Mesothelial cell of epicardium (in vitro differentiated cells): ENCODE results near the gene ST14. TPM values are rescaled to one million over a fixed set of nuclear protein-coding genes. Genes with fewer than 3 reads are reported as not detected.

Experiments
- DNase-seq, 2 experiments: peaks; one replicate each; pipeline ENCODE4 v3.0.0; 2021; ENCODE audit warnings: low spot score in 2 of 2; ENCODE audit not compliant: unreplicated experiment in 2 of 2
- H3K27ac Mint-ChIP-seq: 2 replicates; pipeline ENCODE4 v1.8.0; 2021; ENCODE audit warnings: mixed read lengths
- H3K27me3 Mint-ChIP-seq: 2 replicates; pipeline ENCODE4 v1.8.0; 2021; ENCODE audit warnings: low read depth, mixed read lengths
- H3K36me3 Mint-ChIP-seq: 2 replicates; pipeline ENCODE4 v1.8.0; 2021; ENCODE audit warnings: mixed read lengths
- H3K4me1 Mint-ChIP-seq: 2 replicates; pipeline ENCODE4 v1.8.0; 2021; ENCODE audit warnings: mixed read lengths
- H3K4me3 Mint-ChIP-seq: 2 replicates; pipeline ENCODE4 v1.8.0; 2021; ENCODE audit warnings: mild to moderate bottlenecking, moderate library complexity, mixed read lengths
- H3K9me3 Mint-ChIP-seq: 2 replicates; pipeline ENCODE4 v1.8.0; 2021; ENCODE audit warnings: mixed read lengths
- CTCF ChIP-seq: fragments of 200-600 bp; sonication (generic); IDR thresholded peaks from one replicate; pipeline ENCODE4 v1.5.0; 2021; ENCODE audit warnings: antibody characterized with exemption; ENCODE audit not compliant: unreplicated experiment
- total RNA-seq: library from RNA; stranded (reverse); gene quantifications from 3 replicates; pipeline ENCODE4 v1.2.1, GENCODE V29; 2021

Gene ST14
- 39.6 to 42.0 TPM (median 40.8 TPM) in 3 replicates for total RNA-seq

GRCh38 chr11:130159657-130160497 is at the start of gene ST14:
Gene ST14, plus strand, starts transcription at chr11:130159782. Its CDS starts 198 bp downstream, at chr11:130159980.
- no peak for TF ChIP-seq CTCF
- Mint-ChIP-seq H3K27me3 (peaks cover 44% of the 10 kb centered on the region), H3K9me3 (no peaks in the 10 kb centered on the region), H3K4me3 (peak within 1 kb of the TSS; percentile 78), H3K27ac (peak within 1 kb of the TSS; percentile 84), H3K36me3 (no peaks in the 10 kb centered on the region), H3K4me1 (peaks cover 19% of the 10 kb centered on the region)
- peak in 1 of 2 experiments; percentile 54 for DNase-seq

GRCh38 chr11:130110339-130111108 is 49.1 kb upstream of the ST14 start:
- TF ChIP-seq CTCF = no peak
- H3K4me3 Mint-ChIP-seq = no peak overlapping the region
- DNase-seq = no peak
- H3K27ac Mint-ChIP-seq = no peak overlapping the region
- H3K36me3 Mint-ChIP-seq = peaks cover 32% of the 10 kb centered on the region
- H3K4me1 Mint-ChIP-seq = peaks cover 14% of the 10 kb centered on the region
- H3K27me3 Mint-ChIP-seq = peaks cover 2% of the 10 kb centered on the region
- peaks cover 5% of the 10 kb centered on the region for H3K9me3 Mint-ChIP-seq

- Mint-ChIP-seq H3K27ac (no peak overlapping the region), H3K27me3 (peaks cover 2% of the 10 kb centered on the region), H3K4me1 (peaks cover 18% of the 10 kb centered on the region)
Measured at GRCh38 chr11:130112071-130112830, 47.3 kb upstream of the ST14 start.

GRCh38 chr11:130114281-130114680 is 45.3 kb upstream of the ST14 start:
- Mint-ChIP-seq H3K27me3 (no peaks in the 10 kb centered on the region), H3K27ac (peak overlapping the region; percentile 26), H3K9me3 (no peaks in the 10 kb centered on the region), H3K36me3 (peaks cover 25% of the 10 kb centered on the region), H3K4me1 (peaks cover 18% of the 10 kb centered on the region), H3K4me3 (no peak overlapping the region)
- TF ChIP-seq CTCF = no peak
- DNase-seq = no peak

More at GRCh38 chr11:130112071-130112830, 47.3 kb upstream of the ST14 start:
- H3K9me3 Mint-ChIP-seq = peaks cover under 1% of the 10 kb centered on the region
- TF ChIP-seq CTCF = no peak
- peaks cover 27% of the 10 kb centered on the region for H3K36me3 Mint-ChIP-seq
- no peak for DNase-seq
- no peak overlapping the region for H3K4me3 Mint-ChIP-seq

- Mint-ChIP-seq H3K9me3 (no peaks in the 10 kb centered on the region), H3K27me3 (no peaks in the 10 kb centered on the region), H3K4me1 (peaks cover 18% of the 10 kb centered on the region), H3K4me3 (no peak overlapping the region), H3K27ac (peak overlapping the region; percentile 26), H3K36me3 (peaks cover 21% of the 10 kb centered on the region)
- DNase-seq = no peak
- no peak for TF ChIP-seq CTCF
Measured at GRCh38 chr11:130114726-130115125, 44.9 kb upstream of the ST14 start.
